ENCODE results near the gene XXYLT1.

GRCh38 chr3:195044411-195044810 is 226.5 kb downstream of the XXYLT1 start:
- TF ChIP-seq POLR2A (IDR thresholded peaks at IDR 0.05) (no peak), CTCF (IDR thresholded peaks at IDR 0.05) (no peak)

Measured in tibial nerve (tissue), 3 donors.